Measurements from ENCODE around the gene CACNB4.

Gene CACNB4

GRCh38 chr2:152106464-152106863, 7.6 kb upstream of the CACNB4 start:
- DNase-seq (ENCODE audit: low spot score) (no peak), ATAC-seq (ENCODE audit: low read depth) (peak; percentile 46; the same call in 1 of the 3 replicates)
- H3K36me3 ChIP-seq (ENCODE audit: low read depth): no peaks in the 10 kb centered on the region
- H3K9me3 ChIP-seq (ENCODE audit: severe bottlenecking): no peaks in the 10 kb centered on the region
- no peak overlapping the region for H3K27ac ChIP-seq (ENCODE audit: poor library complexity, severe bottlenecking)
- H3K4me3 ChIP-seq (ENCODE audit: severe bottlenecking): no peak overlapping the region
- no peaks in the 10 kb centered on the region for H3K27me3 ChIP-seq (ENCODE audit: insufficient read depth, poor library complexity, severe bottlenecking)
- no peaks in the 10 kb centered on the region for H3K4me1 ChIP-seq (ENCODE audit: insufficient read depth, poor library complexity, severe bottlenecking)
- TF ChIP-seq CTCF (IDR thresholded peaks at IDR 0.05; ENCODE audit: poor library complexity, severe bottlenecking): no peak

GRCh38 chr2:152103271-152103670, 4.4 kb upstream of the CACNB4 start:
- no peak for TF ChIP-seq CTCF (IDR thresholded peaks at IDR 0.05; ENCODE audit: poor library complexity, severe bottlenecking)
- no peak for ATAC-seq (ENCODE audit: low read depth)
- no peaks in the 10 kb centered on the region for H3K36me3 ChIP-seq (ENCODE audit: low read depth)

GRCh38 chr2:152100961-152101360, 2.1 kb upstream of the CACNB4 start:
- DNase-seq (ENCODE audit: low spot score): no peak
- TF ChIP-seq CTCF (IDR thresholded peaks at IDR 0.05; ENCODE audit: poor library complexity, severe bottlenecking): no peak
- no peak for ATAC-seq (ENCODE audit: low read depth)
- no peak overlapping the region for H3K4me3 ChIP-seq (ENCODE audit: severe bottlenecking)
- H3K27me3 ChIP-seq (ENCODE audit: insufficient read depth, poor library complexity, severe bottlenecking): peaks cover 49% of the 10 kb centered on the region
- no peaks in the 10 kb centered on the region for H3K9me3 ChIP-seq (ENCODE audit: severe bottlenecking)
- no peaks in the 10 kb centered on the region for H3K36me3 ChIP-seq (ENCODE audit: low read depth)
- H3K27ac ChIP-seq (ENCODE audit: poor library complexity, severe bottlenecking): no peak overlapping the region
- H3K4me1 ChIP-seq (ENCODE audit: insufficient read depth, poor library complexity, severe bottlenecking): no peaks in the 10 kb centered on the region

More at GRCh38 chr2:152103271-152103670, 4.4 kb upstream of the CACNB4 start:
- no peaks in the 10 kb centered on the region for H3K4me1 ChIP-seq (ENCODE audit: insufficient read depth, poor library complexity, severe bottlenecking)
- H3K27ac ChIP-seq (ENCODE audit: poor library complexity, severe bottlenecking): no peak overlapping the region
- H3K9me3 ChIP-seq (ENCODE audit: severe bottlenecking): no peaks in the 10 kb centered on the region
- DNase-seq (ENCODE audit: low spot score): no peak
- H3K4me3 ChIP-seq (ENCODE audit: severe bottlenecking): no peak overlapping the region
- peaks cover 30% of the 10 kb centered on the region for H3K27me3 ChIP-seq (ENCODE audit: insufficient read depth, poor library complexity, severe bottlenecking)

GRCh38 chr2:152099367-152100050, 665 bp upstream of the CACNB4 start:
- H3K36me3 ChIP-seq (ENCODE audit: low read depth): no peaks in the 10 kb centered on the region
- peaks cover 58% of the 10 kb centered on the region for H3K27me3 ChIP-seq (ENCODE audit: insufficient read depth, poor library complexity, severe bottlenecking)
- no peaks in the 10 kb centered on the region for H3K4me1 ChIP-seq (ENCODE audit: insufficient read depth, poor library complexity, severe bottlenecking)
- TF ChIP-seq CTCF (IDR thresholded peaks at IDR 0.05; ENCODE audit: poor library complexity, severe bottlenecking): no peak
- H3K4me3 ChIP-seq (ENCODE audit: severe bottlenecking): peak overlapping the region; percentile 36
- H3K9me3 ChIP-seq (ENCODE audit: severe bottlenecking): no peaks in the 10 kb centered on the region
- no peak overlapping the region for H3K27ac ChIP-seq (ENCODE audit: poor library complexity, severe bottlenecking)
- ATAC-seq (ENCODE audit: low read depth): peak; percentile 7; the same call in 1 of the 3 replicates
- DNase-seq (ENCODE audit: low spot score): no peak

- no peak for TF ChIP-seq CTCF (IDR thresholded peaks at IDR 0.05; ENCODE audit: poor library complexity, severe bottlenecking)
- H3K4me1 ChIP-seq (ENCODE audit: insufficient read depth, poor library complexity, severe bottlenecking): no peaks in the 10 kb centered on the region
- H3K36me3 ChIP-seq (ENCODE audit: low read depth): no peaks in the 10 kb centered on the region
- ATAC-seq (ENCODE audit: low read depth) (peak; percentile 60), DNase-seq (ENCODE audit: low spot score) (peak; percentile 45)
- H3K27me3 ChIP-seq (ENCODE audit: insufficient read depth, poor library complexity, severe bottlenecking): peaks cover 58% of the 10 kb centered on the region
- no peaks in the 10 kb centered on the region for H3K9me3 ChIP-seq (ENCODE audit: severe bottlenecking)
- H3K4me3 ChIP-seq (ENCODE audit: severe bottlenecking): peak overlapping the region; percentile 36
- no peak overlapping the region for H3K27ac ChIP-seq (ENCODE audit: poor library complexity, severe bottlenecking)
These were observed 896 bp downstream of the CACNB4 start for GRCh38 chr2:152097801-152098495.
